ENCODE results near the gene TAS2R3.

DNA sequence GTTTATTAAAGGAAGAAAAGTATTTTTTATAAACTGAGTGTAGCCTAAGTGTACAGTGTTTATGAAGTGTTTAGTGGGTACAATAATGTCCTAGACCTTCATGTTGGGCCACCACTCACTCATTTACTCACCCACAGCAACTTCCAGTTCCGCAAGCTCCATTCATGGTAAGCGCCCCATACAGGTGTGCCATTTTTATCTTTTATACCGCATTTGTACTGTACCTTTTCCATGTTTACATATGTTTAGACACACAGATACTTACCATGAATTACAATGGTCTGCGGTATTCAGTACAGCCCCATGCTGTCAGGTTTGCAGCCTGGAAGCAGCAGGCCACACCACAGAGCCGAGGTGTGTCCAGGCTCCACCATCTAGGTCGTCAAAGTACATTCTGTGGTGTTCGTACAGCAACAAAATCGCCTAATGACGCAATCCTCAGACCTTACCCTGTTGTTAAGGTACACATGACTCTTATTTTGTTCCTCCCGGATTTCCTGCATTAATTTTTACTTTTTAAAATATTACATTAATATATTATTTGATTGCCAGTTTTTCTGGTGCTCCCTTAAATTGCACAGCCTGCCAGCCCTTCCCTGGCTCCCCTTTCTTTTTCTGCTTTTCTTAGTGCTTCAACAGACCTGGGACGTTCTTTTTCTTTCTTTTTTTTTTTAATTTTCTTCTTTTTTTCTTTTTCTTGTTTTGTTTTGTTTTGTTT lies 26.6 kb upstream of the TAS2R3 start:
- TF ChIP-seq, protein P1, sequence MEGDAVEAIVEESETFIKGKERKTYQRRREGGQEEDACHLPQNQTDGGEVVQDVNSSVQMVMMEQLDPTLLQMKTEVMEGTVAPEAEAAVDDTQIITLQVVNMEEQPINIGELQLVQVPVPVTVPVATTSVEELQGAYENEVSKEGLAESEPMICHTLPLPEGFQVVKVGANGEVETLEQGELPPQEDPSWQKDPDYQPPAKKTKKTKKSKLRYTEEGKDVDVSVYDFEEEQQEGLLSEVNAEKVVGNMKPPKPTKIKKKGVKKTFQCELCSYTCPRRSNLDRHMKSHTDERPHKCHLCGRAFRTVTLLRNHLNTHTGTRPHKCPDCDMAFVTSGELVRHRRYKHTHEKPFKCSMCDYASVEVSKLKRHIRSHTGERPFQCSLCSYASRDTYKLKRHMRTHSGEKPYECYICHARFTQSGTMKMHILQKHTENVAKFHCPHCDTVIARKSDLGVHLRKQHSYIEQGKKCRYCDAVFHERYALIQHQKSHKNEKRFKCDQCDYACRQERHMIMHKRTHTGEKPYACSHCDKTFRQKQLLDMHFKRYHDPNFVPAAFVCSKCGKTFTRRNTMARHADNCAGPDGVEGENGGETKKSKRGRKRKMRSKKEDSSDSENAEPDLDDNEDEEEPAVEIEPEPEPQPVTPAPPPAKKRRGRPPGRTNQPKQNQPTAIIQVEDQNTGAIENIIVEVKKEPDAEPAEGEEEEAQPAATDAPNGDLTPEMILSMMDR (IDR thresholded peaks at IDR 0.05; ENCODE audit: poor library complexity, severe bottlenecking): no peak
- TF ChIP-seq, protein P2, sequence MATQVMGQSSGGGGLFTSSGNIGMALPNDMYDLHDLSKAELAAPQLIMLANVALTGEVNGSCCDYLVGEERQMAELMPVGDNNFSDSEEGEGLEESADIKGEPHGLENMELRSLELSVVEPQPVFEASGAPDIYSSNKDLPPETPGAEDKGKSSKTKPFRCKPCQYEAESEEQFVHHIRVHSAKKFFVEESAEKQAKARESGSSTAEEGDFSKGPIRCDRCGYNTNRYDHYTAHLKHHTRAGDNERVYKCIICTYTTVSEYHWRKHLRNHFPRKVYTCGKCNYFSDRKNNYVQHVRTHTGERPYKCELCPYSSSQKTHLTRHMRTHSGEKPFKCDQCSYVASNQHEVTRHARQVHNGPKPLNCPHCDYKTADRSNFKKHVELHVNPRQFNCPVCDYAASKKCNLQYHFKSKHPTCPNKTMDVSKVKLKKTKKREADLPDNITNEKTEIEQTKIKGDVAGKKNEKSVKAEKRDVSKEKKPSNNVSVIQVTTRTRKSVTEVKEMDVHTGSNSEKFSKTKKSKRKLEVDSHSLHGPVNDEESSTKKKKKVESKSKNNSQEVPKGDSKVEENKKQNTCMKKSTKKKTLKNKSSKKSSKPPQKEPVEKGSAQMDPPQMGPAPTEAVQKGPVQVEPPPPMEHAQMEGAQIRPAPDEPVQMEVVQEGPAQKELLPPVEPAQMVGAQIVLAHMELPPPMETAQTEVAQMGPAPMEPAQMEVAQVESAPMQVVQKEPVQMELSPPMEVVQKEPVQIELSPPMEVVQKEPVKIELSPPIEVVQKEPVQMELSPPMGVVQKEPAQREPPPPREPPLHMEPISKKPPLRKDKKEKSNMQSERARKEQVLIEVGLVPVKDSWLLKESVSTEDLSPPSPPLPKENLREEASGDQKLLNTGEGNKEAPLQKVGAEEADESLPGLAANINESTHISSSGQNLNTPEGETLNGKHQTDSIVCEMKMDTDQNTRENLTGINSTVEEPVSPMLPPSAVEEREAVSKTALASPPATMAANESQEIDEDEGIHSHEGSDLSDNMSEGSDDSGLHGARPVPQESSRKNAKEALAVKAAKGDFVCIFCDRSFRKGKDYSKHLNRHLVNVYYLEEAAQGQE (IDR thresholded peaks at IDR 0.05; ENCODE audit: borderline replicate concordance): no peak
- TF ChIP-seq EP300 (conservative IDR thresholded peaks at IDR 0.05; ENCODE audit: poor library complexity, severe bottlenecking) (no peak), POLR2AphosphoS5 (IDR thresholded peaks at IDR 0.05) (no peak), MXI1 (conservative IDR thresholded peaks at IDR 0.05; ENCODE audit: poor library complexity, severe bottlenecking) (no peak), EZH2 (IDR thresholded peaks at IDR 0.05; ENCODE audit: borderline replicate concordance, insufficient read depth, low read length, poor library complexity, severe bottlenecking) (no peak), SMC3 (conservative IDR thresholded peaks at IDR 0.05; ENCODE audit: poor library complexity) (no peak), RAD21 (conservative IDR thresholded peaks at IDR 0.05) (no peak), TAF1 (IDR thresholded peaks at IDR 0.05; ENCODE audit: low read depth) (no peak)

Measured in neural cell (in vitro differentiated cells).